Stimulated activated CD4-positive, alpha-beta T cell treated with anti-CD3 and anti-CD28 coated beads, Interleukin-4, amount 100 ng/mL, for 24 hours (primary cell): ENCODE data around the gene IL36A.

Source experiments
- DNase-seq: peaks from one replicate; pipeline ENCODE4 v3.0.0-alpha.2; 2020

The IL36A gene

DNA sequence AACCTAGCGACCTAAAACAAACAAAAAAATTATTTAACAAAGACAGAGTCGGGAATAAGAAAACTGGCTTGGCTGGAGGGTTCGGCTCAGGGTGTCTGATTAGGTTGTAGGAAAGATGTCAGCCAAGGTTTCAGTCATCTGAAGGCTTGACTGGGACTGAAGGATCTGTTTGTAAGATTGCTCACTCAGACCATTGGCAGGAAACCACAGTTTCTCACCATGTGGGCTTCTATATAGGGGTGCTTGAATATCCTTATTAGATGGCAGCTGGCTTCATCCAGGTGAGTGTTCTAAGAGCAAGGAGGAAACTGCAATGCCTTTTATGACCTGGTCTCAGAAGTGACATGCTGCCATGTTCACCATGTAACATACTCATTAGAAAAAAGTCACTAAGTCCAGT lies 48.4 kb downstream of the IL36A start:
- no peak for DNase-seq

DNA sequence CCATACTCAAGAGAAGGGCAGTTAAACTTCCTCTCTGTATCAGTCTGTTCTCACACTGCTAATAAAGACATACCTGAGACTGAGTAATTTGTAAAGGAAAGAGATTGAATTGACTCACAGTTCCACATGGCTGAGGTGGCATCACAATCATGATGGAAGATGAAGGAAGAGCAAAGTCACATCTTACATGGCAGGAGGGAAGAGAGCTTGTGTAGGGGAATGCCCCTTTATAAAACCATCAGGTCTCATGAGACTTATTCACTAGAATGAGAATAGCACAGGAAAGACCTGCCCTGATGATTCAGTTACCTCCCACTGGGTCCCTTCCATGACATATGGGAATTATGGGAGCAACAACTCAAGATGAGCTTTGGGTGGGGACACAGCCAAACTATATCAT lies 48.8 kb downstream of the IL36A start:
- no peak for DNase-seq

DNA sequence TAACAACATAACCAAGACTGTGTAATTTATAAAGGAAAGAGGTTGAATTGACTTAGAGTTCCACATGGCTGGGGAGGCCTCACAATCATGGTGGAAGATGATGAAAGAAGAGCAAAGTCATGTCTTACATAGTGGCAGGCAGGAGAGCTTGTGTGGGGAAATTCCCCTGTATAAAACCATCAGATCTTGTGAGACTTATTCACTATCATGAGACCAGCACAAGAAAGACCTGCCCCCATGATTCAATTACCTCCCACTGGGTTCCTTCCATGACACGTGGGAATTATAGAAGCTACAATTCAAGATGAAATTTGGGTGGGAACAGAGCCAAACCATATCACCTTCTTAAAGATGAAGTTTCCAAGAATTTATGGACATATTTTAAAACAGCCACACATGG lies 51.3 kb downstream of the IL36A start:
- peak; percentile 17 for DNase-seq

DNA sequence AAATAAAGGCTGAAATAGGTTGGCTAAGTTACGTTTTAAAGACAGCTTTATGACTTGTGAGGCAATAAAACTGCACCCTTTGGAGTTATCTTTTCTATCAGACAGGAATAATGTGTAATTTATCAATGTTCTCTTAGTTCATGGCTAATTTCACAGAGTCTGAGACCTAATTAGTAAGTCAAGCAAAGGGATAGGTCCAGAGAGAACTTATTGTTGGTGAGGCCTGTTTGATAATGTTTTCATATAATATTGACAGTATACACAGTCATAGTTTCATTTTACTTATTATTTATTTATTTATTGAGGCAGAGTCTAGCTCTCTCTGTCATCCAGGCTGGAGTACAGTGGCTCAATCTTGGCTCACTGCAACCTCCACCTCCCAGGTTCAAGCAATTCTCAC lies 51.9 kb downstream of the IL36A start:
- no peak for DNase-seq
